Measurements from ENCODE around the gene C8G.

Gene C8G

DNA sequence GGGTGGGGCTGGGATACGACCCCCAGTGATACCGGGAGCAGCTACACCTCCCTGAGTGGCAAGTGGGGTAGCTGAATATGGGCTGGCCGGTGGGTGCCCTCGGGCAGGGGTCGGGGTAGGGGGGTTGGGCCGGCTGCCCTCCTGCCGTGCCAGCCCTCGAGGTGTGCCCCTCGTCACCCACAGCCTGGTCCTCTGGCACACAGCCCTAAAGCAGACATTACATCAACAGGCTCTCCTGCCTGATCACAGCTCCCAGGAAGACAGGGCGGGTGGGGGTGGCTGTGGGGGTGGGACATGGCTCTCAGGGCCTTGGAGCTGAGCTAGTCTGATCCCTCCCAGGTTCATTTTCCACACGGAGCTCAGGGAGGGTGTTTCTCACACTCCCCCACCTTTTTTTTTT lies 23.7 kb upstream of the C8G start:
- DNase-seq, result no peak

GRCh38 chr9:136921718-136922117 lies 23.3 kb upstream of the C8G start:
- no peak for DNase-seq

GRCh38 chr9:136922540-136922939 lies 22.5 kb upstream of the C8G start:
- DNase-seq, result no peak

GRCh38 chr9:136923881-136924280 lies 21.2 kb upstream of the C8G start:
- DNase-seq, result no peak

GRCh38 chr9:136925414-136926153 lies 19.5 kb upstream of the C8G start:
- no peak for DNase-seq

DNA sequence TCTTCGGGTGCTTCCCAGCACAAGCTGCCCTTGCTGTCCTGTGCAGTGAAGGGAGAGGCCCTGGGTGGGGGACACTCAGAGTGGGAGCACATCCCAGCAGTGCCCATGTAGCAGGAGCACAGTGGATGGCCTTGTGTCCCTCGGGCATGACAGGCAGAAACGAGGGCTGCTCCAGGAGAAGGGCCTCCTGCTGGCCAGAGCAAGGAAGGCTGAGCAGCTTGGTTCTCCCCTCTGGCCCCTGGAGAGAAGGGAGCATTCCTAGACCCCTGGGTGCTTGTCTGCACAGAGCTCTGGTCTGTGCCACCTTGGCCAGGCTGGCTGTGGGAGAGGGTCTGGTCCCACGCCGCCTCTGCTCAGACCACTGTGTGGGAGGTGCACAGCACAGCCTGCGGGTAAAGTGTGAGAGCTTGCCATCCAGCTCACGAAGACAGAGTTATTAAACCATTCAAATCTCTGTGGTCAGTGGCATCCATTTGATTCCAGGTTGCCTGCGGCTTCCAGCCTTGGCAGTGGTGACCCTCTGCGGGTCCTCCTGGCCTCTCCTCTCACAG lies 18.8 kb upstream of the C8G start:
- no peak for DNase-seq

DNA sequence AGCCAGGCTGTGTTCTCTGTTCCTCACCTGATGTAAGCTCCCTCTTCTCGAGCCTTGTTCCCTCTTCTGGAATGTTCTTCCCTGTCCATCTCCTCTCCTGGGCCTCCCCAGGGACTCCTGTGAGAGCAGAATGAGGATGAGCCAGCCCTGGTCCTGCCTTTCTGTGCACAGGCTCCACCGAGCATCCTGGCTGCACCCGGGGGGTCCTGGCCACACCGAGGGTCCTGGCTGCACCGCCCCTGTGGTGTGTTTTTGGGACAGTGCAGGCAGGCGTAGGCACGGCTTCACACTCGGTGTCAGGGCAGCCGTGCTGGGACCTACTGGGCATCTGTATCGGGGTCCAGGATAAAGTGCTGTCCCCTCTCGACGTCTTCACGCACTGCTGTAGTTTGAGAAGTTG lies 18.3 kb upstream of the C8G start:
- DNase-seq, result no peak

DNA sequence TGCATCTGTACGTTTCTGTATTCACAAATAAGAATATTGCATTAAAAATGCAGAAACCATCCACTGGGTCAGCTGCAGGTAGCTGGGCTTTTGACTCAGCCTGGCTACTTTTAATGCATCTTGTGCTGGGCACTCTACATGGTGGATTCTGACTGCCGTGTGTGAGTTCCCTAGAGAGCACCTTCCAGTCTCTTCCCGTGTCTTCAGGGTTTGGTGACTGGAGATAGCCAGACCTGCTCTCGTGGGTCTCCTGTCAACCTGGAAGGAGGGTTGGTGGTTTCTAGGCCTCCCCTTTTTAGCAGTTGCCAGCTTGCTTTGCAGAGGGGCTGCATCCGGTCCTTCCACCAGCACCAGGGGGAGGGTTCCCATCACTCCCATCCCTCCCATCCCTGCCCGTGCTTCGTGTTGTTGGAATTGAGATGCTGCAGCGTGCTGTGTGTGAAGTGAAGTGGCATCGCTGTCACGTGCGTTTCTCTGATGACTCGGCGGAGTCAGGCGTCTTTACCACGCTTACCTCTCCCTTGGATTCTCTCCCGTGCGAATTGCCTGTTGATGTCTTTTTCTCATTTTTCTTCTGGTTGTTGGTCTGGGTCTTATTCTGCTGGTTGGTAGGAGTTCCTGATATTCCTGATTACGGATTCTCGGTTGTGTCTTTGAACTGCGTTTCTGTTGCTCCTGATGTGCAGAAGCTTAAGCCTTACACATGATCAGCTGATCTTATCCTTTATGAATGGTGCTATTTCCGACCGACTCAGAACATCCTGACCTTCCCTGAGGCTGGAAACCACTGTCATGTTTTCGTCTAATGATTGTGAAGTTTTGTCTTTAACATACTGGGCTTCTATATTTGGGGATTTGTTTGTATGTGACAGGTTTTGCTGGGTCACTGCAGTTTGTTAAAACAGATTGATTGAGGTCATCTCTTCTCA lies 17.4 kb upstream of the C8G start:
- DNase-seq, result no peak

- no peak for DNase-seq
Observed at GRCh38 chr9:136928591-136928990, 16.5 kb upstream of the C8G start.

- no peak for DNase-seq
Observed at GRCh38 chr9:136930014-136930413, 15.0 kb upstream of the C8G start.

DNA sequence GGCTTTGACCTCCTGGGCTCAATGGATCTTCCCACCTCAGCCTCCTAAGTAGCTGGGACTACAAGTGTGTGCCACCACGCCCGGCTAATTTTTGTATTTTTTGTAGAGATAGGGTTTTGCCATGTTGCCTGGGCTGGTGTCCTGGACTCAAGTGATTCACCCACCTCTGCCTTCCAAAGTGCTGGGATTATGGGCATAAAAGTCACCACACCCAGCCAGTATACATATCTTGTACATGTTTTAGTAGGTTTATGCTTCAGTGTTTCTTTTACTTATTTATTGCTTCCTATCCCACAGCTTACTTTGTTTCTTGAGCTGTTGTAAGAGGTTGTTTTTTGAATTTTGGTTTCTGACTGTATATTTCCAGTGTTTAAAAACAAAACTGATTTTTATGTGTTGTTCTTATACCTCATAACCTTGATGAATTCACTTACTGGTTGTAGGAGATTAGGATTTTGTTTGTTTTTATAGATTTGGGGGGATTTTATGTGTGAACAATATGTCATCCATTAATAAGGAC lies 13.4 kb upstream of the C8G start:
- DNase-seq, result no peak

GRCh38 chr9:136934277-136934676 lies 10.8 kb upstream of the C8G start:
- DNase-seq, result no peak

- no peak for DNase-seq
Observed at GRCh38 chr9:136935651-136936050, 9.4 kb upstream of the C8G start.

DNA sequence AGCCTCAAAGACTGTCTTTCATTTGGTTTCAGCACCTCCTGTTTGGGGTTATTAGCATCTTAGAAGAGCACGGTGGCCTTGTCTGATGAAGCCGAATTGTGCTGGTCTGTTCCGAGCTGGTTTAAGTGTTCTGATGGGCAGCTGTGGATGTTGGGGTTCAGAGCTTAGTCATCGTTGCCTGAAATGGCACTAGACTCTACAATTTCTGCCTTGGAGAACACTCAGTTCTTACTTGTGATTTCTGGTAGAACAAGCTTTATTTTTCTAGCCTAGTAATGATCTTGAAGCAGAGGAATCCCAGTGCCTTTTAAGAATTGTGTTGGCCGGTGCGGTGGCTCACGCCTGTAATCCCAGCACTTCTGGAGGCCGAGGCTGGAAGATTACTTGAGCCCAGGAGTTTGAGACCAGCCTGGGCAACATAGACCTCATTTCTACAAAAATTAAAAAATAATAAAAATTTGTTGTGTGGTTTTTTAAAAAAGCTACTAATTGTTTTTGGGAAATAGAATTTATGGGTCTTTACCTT lies 8.3 kb upstream of the C8G start:
- no peak for DNase-seq

- DNase-seq, result no peak
Observed at GRCh38 chr9:136937186-136938001, 7.6 kb upstream of the C8G start.

- no peak for DNase-seq
Observed at GRCh38 chr9:136939431-136939995, 5.5 kb upstream of the C8G start.

- no peak for DNase-seq
Observed at GRCh38 chr9:136939996-136940525, 5.0 kb upstream of the C8G start.

- no peak for DNase-seq
Observed at GRCh38 chr9:136940526-136941230, 4.4 kb upstream of the C8G start.

GRCh38 chr9:136941231-136942111 lies 3.6 kb upstream of the C8G start:
- DNase-seq, result no peak

Measured in GDM1 (cell line).